ENCODE results near the gene MS4A4E.
"Not testable (repeated sequence)": the region's sequence is repeated elsewhere in the genome, so short reads cannot be mapped to it uniquely, and the experiment has no call there.

Gene MS4A4E

GRCh38 chr11:60242740-60243239 is at the start of gene MS4A4E:
MS4A4E (minus strand) TSS chr11:60243137; CDS start chr11:60230055, 13,082 bp downstream.
- no peak for DNase-seq (ENCODE audit: low read depth in 2 of 2)

GRCh38 chr11:60292145-60292544 is 49.2 kb upstream of the MS4A4E start:
- no peak for DNase-seq (ENCODE audit: low read depth in 2 of 2)

GRCh38 chr11:60288531-60288930 is 45.6 kb upstream of the MS4A4E start:
- no peak for DNase-seq (ENCODE audit: low read depth in 2 of 2)

GRCh38 chr11:60285411-60286126 is 42.6 kb upstream of the MS4A4E start:
- DNase-seq (ENCODE audit: low read depth in 2 of 2): not testable (repeated sequence)

- DNase-seq (ENCODE audit: low read depth in 2 of 2): no peak
These were observed 39.3 kb upstream of the MS4A4E start for GRCh38 chr11:60282286-60282685.

GRCh38 chr11:60281485-60281884 is 38.5 kb upstream of the MS4A4E start:
- DNase-seq (ENCODE audit: low read depth in 2 of 2): no peak

- DNase-seq (ENCODE audit: low read depth in 2 of 2): no peak
These were observed 37.5 kb upstream of the MS4A4E start, which contains the start of gene MS4A4A for GRCh38 chr11:60280412-60280811. MS4A4A (plus strand) TSS chr11:60280666; CDS start chr11:60280676, 10 bp downstream.

- no peak for DNase-seq (ENCODE audit: low read depth in 2 of 2)
These were observed 31.5 kb upstream of the MS4A4E start for GRCh38 chr11:60274416-60274815.

- peak in 1 of 2 donors; percentile 22 for DNase-seq (ENCODE audit: low read depth in 2 of 2)
These were observed 22.7 kb upstream of the MS4A4E start for GRCh38 chr11:60265373-60266214.

GRCh38 chr11:60264644-60265043 is 21.7 kb upstream of the MS4A4E start:
- no peak for DNase-seq (ENCODE audit: low read depth in 2 of 2)

GRCh38 chr11:60263402-60263801 is 20.5 kb upstream of the MS4A4E start:
- no peak for DNase-seq (ENCODE audit: low read depth in 2 of 2)

GRCh38 chr11:60261014-60261413 is 18.1 kb upstream of the MS4A4E start:
- no peak for DNase-seq (ENCODE audit: low read depth in 2 of 2)

- no peak for DNase-seq (ENCODE audit: low read depth in 2 of 2)
These were observed 15.2 kb upstream of the MS4A4E start for GRCh38 chr11:60257956-60258722.

- DNase-seq (ENCODE audit: low read depth in 2 of 2): no peak
These were observed 9.5 kb upstream of the MS4A4E start for GRCh38 chr11:60252213-60253108.

- DNase-seq (ENCODE audit: low read depth in 2 of 2): peak in 1 of 2 donors; percentile 2
These were observed 8.7 kb upstream of the MS4A4E start for GRCh38 chr11:60251485-60252212.

- no peak for DNase-seq (ENCODE audit: low read depth in 2 of 2)
These were observed 1.2 kb downstream of the MS4A4E start for GRCh38 chr11:60241786-60242185.

GRCh38 chr11:60240662-60241061 is 2.3 kb downstream of the MS4A4E start:
- DNase-seq (ENCODE audit: low read depth in 2 of 2): no peak

- no peak for DNase-seq (ENCODE audit: low read depth in 2 of 2)
These were observed 7.6 kb downstream of the MS4A4E start for GRCh38 chr11:60235321-60235720.

- no peak for DNase-seq (ENCODE audit: low read depth in 2 of 2)
These were observed 12.3 kb downstream of the MS4A4E start for GRCh38 chr11:60230681-60231080.

- DNase-seq (ENCODE audit: low read depth in 2 of 2): no peak
These were observed 20.8 kb downstream of the MS4A4E start for GRCh38 chr11:60222141-60222540.
